GM08714 (cell line): ENCODE results near the gene CGNL1.

Experiments
- H3K4me3 ChIP-seq: fragments of 200-500 bp; sonication (Bioruptor generic); 2 replicates; pipeline ENCODE4 v1.5.1; 2014; ENCODE audit warnings: mild to moderate bottlenecking, low read length, inconsistent platforms
- ZNF274 ChIP-seq: IDR thresholded peaks from 2 replicates; pipeline ENCODE4 v1.6.1; 2012; ENCODE audit warnings: mild to moderate bottlenecking, low read depth, low read length

CGNL1 gene

DNA sequence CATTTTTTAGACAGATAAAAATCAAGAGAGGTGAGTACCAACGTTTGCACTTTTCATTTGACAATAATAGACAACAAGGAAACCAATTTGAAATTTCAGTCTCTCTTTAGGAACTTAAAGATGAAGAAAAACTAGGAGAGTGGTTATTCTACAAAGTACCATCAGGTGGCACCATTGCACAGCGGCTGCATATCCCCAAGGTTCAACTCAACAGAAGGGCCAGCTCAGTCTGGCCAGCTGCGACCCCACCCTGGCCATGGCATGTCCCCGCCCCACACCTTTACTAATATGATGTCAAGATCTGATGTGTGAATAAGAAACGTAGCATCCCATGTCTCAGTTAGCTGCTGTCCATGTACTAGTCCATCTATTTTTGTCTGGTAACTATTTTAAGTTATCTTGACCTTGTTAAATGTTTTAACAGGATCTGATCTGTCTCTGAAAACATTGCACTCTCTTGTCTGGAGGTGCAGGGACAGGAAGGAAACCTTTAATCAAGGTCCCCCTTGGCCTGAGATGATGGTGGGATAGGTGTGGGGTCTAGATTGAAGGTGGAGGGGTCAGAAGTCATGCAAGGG lies 35.5 kb upstream of the CGNL1 start:
- no peak for TF ChIP-seq ZNF274
- no peak overlapping the region for H3K4me3 ChIP-seq

DNA sequence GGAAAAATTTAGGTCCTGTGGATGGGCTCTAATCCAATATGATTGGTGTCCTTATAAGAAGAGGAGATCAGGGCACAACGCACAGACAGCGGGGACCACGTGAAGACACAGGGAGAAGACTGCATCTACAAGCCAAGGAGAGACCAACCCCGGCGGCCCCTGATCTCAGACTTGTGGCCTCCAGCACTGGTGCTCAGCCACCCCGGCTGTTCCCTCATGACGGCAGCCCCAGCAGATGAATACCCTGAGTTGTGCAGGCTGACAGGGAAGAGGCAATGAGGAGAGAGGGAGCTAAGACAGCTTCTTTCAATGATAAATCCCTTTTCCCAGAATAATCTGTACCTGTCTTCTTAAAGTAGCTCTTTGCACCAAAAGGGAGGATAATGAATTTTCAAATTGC lies 33.3 kb upstream of the CGNL1 start:
- TF ChIP-seq ZNF274 = no peak
- H3K4me3 ChIP-seq = no peak overlapping the region

DNA sequence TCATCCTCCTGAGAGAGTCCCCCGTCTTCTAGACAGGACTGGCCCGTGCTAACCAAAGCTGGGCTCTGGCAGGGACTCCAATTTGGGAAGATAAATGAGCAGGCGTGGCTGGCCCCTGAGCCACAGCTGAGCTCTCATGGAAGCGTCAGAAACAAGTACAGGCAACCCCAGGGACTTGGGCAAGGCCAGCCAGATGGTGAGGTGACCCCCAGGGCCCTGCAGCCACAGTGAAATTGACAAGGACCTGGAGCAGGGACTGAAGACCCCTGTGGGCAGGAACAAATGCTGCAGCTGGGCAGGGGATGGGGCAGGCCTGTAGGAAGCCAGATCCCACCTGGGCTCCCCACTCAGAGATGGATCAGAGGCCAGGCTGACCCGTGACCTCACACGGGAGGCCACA lies 32.8 kb upstream of the CGNL1 start:
- no peak overlapping the region for H3K4me3 ChIP-seq
- no peak for TF ChIP-seq ZNF274

DNA sequence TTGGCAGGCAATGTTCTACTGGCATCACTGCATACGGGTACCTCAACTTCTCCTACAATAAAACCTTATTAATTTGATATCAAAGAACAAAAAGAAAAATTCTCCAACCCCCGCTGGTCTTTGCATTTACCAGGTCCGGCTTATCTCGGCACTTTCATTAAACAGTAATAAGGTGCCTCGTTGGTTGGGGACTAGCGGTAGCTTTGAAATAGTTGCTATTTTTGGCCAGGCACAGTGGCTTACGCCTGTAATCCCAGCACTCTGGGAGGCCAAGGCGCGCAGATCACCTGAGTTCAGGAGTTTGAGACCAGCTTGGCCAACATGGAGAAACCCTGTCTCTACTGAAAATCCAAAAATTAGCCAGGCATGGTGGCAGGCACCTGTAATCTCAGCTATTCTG lies 32.0 kb upstream of the CGNL1 start:
- H3K4me3 ChIP-seq = no peak overlapping the region
- TF ChIP-seq ZNF274 = no peak

DNA sequence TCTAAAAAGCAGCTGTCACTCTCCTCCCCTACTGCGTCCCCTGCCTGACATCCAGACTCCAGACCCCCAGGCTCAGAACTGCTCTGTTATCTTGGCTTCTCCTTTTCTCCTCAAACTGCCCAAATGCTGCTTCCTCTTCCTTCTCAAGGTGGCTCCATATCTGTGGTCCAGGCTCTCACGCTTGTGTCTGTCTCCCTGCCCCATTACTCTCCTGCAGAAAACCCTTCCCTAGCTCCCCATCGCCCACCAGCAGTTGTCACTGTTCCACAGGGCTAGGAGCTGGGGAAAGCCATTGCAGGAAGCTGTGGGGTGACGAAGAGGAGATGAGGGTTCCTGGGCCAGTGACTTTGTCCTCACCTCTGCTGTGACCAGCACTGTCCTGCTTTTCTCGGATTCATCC lies 30.7 kb upstream of the CGNL1 start:
- H3K4me3 ChIP-seq = no peak overlapping the region
- TF ChIP-seq ZNF274 = no peak

DNA sequence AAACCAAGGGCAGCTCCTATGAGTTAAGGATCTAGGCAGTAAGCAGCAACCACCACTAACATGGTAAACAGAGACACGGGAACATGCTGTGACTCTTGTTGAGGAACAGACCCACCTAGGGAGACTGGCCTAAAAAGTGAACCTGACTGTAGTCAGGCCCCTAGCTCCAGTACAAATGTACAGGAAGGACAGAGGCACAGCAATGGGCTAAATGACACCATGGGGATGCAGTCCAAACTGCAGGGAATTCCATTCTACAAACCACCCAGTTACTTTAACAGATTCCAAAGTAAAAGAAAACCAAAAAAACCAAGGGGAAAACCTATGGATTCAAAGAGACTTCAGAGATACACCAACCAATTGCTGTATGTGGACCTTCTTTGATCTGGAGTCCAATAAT lies 28.2 kb upstream of the CGNL1 start:
- no peak overlapping the region for H3K4me3 ChIP-seq
- no peak for TF ChIP-seq ZNF274

DNA sequence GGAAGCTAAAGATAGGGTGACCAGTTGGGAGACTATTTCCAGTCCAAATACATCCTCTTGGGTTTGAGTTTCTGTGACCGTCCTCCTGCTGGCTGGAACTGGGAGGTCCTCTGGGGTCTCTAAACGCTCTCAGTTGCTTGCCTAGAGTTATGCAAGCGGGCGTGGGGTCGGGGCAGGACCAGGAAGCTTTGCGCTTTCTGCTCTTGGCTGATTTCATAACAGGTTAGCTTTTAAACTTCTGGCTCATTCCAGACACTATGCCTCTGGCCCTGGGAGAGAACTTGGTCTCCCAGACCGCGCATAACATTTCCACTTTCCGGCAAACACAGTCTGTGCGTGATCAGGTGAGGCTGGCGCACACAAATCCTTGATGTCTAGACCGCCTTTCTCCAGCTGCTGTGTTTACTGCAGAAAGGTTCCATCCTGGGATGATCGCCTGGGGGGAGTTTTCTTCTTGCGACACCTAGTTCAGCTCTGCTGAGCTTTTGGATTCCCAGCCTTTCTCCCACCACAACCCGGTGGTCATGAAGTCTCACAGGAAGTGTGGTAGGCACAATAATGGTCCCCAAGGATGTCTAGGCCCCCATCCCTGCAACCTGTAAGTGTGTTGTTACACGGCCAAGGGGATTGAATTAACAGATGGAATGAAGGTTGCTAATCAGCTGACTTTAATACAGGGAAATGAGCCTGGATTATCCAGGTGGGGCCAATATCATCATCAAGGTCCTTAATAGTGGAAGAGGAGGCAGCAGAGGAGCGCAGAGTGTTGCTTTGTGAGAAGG lies 23.6 kb upstream of the CGNL1 start:
- no peak for TF ChIP-seq ZNF274
- H3K4me3 ChIP-seq = no peak overlapping the region

DNA sequence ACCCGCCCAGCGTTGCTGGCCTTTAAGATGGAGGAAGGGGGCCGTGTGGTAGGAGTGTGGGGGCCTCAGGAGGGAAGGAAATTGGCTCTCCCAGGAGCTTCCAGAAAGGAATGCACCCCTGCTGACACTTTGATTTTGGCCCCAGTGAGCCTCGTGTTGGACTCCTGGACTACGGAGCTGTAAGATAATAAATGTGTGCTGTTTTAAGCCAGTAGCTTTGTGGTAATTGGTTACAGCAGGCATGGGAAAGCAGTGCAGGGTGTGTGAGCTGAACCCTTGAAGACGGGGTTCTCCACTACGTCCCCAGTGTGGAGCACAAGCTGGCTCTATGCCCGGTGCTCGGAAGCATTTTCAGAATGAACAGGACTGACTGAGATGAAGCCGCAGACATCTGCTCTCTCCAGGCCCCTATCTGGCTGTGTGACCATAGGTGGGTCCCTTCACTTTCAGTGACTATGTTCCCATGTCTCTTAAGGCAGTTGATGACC lies 22.9 kb upstream of the CGNL1 start:
- TF ChIP-seq ZNF274 = no peak
- H3K4me3 ChIP-seq = no peak overlapping the region

DNA sequence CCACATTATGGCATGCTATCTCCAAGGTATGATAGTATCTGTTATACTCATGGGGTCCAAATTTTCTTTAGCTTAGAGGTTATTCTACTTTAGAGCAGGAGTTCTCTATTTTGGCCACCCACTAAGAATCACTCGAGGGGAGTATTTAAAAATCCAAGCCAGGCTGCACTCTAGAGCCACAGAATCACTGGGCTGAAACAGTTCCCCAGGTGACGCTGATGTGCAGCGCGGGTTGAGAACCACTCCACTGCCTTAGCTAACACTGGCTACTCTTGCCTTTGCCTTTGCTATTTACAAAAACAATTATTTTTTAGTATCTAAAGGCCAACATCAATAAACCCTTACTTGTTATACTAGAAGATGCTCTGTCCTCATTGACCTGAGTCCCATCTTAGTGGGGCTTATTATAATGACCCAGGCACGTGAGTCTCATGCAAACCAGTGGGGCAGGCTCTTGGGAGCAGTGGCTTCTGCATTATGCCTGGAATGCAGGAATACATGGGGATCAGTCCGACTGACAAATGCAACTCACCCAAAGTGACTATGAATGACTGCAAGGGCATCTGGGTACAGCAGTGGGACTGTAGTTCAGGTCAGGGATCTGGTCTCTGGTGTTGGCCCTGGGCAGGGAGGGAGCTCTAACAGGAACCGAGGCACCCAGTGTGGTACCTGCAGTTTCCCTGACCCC lies 21.7 kb upstream of the CGNL1 start:
- no peak for TF ChIP-seq ZNF274
- no peak overlapping the region for H3K4me3 ChIP-seq

DNA sequence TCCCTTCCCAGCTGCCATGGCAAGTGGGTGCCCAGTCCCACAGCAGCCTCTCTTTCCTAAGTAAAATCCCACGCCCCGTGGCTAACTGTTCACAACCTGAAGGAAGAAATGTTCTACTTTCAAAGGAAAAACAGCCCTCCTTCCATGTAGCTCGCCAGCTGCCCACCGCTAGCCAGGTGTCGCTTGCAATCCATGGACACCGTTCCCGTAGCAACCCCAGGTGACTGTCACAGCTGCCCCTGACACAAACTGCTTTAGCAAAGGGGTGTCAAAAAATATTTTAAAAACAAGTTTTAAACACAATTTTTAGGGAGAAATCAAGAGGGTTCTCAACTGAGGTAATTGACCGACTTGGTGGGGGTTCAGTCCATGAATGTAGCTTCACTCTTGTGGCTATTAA lies 21.0 kb upstream of the CGNL1 start:
- H3K4me3 ChIP-seq = no peak overlapping the region
- no peak for TF ChIP-seq ZNF274

DNA sequence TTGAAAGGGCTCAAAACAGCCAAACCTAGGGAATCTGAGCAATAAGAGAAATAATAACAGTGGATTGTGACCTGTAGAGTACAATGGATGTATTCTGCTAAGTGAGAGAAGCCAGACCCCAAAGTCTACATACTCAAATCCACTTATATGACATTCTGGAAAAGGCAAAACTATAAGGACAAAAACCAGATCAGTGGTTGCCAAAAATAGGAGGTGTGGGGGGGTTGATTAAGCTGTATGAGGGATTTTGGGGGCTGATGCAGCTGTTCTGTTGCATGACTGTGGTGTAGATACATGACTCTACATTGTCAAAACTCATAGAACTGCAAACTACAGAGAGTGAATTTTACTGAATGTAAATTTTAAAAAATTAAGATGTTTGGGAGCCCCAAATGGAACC lies 20.1 kb upstream of the CGNL1 start:
- no peak for TF ChIP-seq ZNF274
- H3K4me3 ChIP-seq = no peak overlapping the region

DNA sequence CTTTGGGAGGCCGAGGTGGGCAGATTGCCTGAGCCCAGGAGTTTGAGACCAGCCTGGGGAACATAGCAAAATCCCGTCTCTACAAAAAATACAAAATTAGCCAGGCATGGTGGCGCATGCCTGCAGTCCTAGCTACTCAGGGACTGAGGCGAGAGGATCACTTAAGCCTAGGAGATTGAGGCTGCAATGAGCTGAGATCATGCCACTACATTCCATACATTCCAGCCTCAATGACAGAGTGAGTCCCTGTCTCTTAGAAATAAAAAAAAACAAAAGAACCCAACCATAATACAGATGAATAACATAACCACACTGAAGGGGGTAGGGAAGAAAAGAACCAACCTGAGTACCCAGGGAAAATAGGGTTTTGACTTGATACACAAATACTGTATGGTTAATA lies 19.7 kb upstream of the CGNL1 start:
- no peak for TF ChIP-seq ZNF274
- no peak overlapping the region for H3K4me3 ChIP-seq

DNA sequence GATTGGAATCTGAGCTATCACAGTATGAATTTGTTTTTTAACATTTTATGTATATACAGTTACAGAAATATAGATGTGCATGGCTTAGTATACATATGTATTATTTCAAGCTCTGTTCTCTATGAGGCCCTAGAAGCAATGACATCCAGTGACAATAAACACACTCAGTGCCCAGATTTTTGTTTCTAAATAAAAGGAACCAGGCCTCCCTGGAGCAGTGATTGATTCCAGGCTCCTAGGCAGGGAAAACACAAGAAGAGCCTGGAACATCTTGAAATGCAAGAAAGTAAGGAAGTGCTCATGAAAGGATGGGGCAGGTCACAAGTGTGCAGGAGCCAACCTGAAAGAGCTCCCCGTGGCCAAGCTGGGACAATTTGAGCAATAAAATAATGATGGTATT lies 18.5 kb upstream of the CGNL1 start:
- H3K4me3 ChIP-seq = no peak overlapping the region
- TF ChIP-seq ZNF274 = no peak

DNA sequence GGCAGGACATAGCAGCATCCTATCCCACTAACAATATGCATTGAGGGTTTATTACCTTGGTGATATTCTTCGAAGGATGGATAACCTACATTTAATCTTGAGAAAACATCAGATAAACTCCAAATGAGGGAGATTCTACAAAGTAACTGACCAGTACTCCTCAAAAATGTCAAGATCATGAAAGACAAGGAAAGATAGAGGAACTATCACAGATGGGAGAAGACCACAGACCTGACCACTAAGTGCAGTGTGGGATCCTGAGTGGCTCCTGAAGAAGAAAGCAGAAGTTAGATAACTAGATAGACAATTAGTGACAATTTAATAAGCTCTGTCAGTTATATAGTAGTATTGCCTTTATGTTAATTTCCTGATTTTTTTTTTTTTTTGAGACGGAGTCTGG lies 17.7 kb upstream of the CGNL1 start:
- H3K4me3 ChIP-seq = no peak overlapping the region
- TF ChIP-seq ZNF274 = no peak

DNA sequence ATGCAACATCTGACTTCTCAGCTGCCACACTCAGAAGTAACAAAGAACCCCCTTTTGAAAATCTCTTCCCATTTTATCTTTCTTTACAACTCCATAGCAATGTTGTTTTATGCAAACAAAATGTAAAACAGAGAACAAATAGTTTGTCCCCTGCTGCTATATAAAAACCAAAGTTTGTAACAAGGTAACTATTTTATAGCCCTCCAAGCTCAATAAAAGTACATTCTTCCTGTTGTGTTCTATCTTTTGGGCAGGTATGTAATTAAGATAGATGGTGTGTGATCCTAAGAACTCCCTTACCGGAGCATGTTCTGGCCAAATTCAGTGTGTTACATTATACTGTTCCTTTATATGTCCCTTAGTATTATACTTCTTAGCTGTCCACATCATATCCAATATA lies 12.6 kb upstream of the CGNL1 start:
- H3K4me3 ChIP-seq = no peak overlapping the region
- TF ChIP-seq ZNF274 = no peak

DNA sequence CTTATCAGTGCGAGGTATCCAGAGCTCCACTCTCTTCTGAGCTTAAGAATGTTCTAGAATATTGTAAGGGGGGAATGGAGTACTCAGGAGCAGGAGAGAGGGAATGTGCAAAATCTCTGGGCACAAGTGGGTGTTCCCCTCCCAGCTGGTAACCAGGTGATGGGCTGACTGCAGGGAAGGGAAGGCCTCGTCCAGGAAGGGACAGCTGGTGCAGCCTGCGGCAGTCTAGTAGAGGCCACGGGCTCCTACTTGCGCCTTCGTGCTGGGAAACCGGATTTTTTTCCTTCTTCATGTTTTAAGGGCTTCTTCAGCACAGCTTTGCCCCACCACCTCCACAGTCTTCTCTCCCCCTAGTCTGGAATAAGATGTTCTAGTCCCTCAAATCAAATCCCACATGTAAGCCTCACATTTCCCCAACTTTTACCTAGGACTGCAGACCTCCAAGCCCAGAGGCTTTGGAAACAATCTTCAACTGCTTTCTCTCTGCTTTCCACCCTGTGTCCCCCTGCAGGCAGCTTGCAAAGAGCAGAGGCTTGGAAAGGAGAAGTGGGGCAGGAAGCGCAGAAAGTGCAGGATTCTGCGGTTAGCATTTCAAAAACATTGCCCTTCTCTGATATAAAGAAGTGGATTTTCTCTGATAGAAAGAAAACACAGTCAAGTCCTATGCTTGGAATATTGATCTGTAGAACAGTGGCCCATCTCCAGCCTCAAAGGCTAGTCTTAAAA lies 11.9 kb upstream of the CGNL1 start:
- no peak for TF ChIP-seq ZNF274
- H3K4me3 ChIP-seq = no peak overlapping the region
